Thoracic aorta (tissue), 2 donors: ENCODE data around the gene SLC22A23. TPM values are rescaled to one million over a fixed set of nuclear protein-coding genes. Genes with fewer than 3 reads are reported as not detected.
A peak's percentile ranks its signal among the peaks of the same experiment; 100 is the strongest.

Source experiments
- ATAC-seq: fragments of 150-250 bp; one replicate; pipeline ENCODE4 v1.8.0; 2017; ENCODE audit warnings: low read depth; ENCODE audit not compliant: insufficient number of reproducible peaks, low FRiP score
- DNase-seq: peaks from one replicate; pipeline ENCODE4 v3.0.0-alpha.2; 2020; ENCODE audit warnings: low spot score
- H3K27ac ChIP-seq, 2 donors: fragments of 200-600 bp; sonication (generic); 1 replicate in 1 of 2; 2 replicates in 1 of 2; pipeline ENCODE4 v1.5.1; 2016; ENCODE audit warnings: mild to moderate bottlenecking in 2 of 2, moderate library complexity in 2 of 2
- H3K27me3 ChIP-seq: fragments of 200-600 bp; sonication (generic); replicated peaks from 2 replicates; pipeline ENCODE4 v1.6.0; 2016; ENCODE audit warnings: mild to moderate bottlenecking; ENCODE audit not compliant: insufficient read depth
- H3K36me3 ChIP-seq: fragments of 200-600 bp; sonication (generic); one replicate; pipeline ENCODE4 v1.5.1; 2016
- H3K4me1 ChIP-seq, 2 donors: fragments of 200-600 bp; sonication (generic); 1 replicate in 1 of 2; 2 replicates in 1 of 2; pipeline versions ENCODE4 v1.5.1 to v1.6.0; 2016; ENCODE audit warnings: low read depth in 2 of 2, mild to moderate bottlenecking in 1 of 2; ENCODE audit not compliant: control insufficient read depth in 1 of 2
- H3K4me3 ChIP-seq: fragments of 200-600 bp; sonication (generic); 2 replicates; pipeline ENCODE4 v1.5.1; 2016; ENCODE audit warnings: mild to moderate bottlenecking
- H3K9me3 ChIP-seq: fragments of 200-600 bp; sonication (generic); 2 replicates; pipeline ENCODE4 v1.5.1; 2016
- total RNA-seq, 2 donors: library from RNA; depleted of rRNA; stranded (reverse); fragments of >200 nt; gene quantifications; one replicate each; pipeline versions ENCODE4 v1.1.0 to v1.2.3, GENCODE V29; 2016
- TF ChIP-seq, protein P1 (sequence below): fragments of 200-600 bp; sonication (generic); IDR thresholded peaks from one replicate; pipeline ENCODE4 v1.5.1; 2019; ENCODE audit warnings: antibody characterized with exemption

SLC22A23 gene
- total RNA-seq, 2 donors from 2014 or later: 5.1 to 9.7 TPM

DNA sequence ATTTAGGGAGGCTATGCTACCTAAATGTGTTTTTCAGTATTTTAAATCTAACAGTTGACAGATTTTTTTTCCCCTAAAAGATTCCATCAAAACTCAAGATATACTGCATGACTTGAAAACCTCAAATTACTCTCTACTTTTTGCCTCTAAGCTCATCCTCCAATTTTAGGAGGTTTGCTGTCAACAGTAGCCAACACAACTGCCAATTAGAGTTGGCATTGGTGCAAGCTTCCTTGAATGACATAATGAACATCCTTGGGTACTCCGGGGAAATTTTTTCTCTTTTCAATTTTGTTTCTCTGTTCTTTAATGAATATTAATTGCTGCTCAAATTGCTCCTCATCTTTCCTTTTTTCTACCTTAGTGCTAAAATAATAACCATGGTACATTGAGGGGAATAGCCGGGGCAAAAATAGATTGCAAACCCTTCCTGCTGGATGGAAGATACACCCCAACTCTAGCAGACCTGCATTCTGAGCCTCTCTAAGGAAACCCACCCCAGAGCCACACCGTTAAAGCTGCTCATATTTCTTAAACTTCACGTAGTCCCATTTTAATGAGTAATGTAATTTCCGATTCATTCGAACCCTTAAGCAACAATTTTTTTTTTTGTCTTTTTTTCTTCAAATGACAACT lies 34.3 kb downstream of the SLC22A23 start:
- no peak for ATAC-seq
- no peaks in the 10 kb centered on the region for H3K36me3 ChIP-seq
- H3K4me1 ChIP-seq: no peaks in the 10 kb centered on the region
- no peak overlapping the region for H3K27ac ChIP-seq
- DNase-seq: no peak
- H3K27me3 ChIP-seq: no peaks in the 10 kb centered on the region
- TF ChIP-seq, protein P1, sequence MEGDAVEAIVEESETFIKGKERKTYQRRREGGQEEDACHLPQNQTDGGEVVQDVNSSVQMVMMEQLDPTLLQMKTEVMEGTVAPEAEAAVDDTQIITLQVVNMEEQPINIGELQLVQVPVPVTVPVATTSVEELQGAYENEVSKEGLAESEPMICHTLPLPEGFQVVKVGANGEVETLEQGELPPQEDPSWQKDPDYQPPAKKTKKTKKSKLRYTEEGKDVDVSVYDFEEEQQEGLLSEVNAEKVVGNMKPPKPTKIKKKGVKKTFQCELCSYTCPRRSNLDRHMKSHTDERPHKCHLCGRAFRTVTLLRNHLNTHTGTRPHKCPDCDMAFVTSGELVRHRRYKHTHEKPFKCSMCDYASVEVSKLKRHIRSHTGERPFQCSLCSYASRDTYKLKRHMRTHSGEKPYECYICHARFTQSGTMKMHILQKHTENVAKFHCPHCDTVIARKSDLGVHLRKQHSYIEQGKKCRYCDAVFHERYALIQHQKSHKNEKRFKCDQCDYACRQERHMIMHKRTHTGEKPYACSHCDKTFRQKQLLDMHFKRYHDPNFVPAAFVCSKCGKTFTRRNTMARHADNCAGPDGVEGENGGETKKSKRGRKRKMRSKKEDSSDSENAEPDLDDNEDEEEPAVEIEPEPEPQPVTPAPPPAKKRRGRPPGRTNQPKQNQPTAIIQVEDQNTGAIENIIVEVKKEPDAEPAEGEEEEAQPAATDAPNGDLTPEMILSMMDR: no peak
- H3K9me3 ChIP-seq: no peaks in the 10 kb centered on the region
- H3K4me3 ChIP-seq: no peak overlapping the region

DNA sequence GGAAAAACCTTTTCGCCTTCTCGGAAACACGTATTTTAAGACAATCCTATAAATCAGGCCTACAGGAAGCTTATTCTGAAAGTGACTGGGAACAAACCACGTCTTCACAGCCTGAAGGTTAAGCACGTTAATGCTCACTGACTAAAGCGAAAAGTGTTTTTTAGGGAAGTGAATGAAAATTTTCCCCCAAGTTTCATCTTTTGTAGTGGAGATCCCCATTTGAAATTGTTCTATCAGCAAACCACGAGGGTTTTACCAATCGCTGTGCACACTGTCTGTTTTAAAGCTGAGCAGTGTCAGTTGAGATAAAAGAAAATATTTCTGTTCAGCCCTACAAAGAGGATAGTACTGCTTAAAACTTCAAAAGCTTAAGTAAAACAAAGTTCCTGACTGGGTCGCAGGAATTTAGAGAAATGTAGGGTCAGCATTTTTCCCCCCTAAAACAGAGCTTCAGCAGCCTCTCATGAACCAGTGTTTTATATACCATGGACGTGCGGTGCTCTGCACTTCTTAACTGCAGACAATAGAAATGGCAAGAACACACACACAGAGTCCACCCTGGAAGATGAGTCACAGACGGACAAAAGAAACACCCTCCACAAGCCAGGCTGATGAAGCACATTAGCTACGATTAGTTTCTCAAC lies 34.9 kb downstream of the SLC22A23 start:
- DNase-seq (no peak), ATAC-seq (no peak)
- Histone ChIP-seq H3K9me3 (no peaks in the 10 kb centered on the region), H3K36me3 (no peaks in the 10 kb centered on the region), H3K27me3 (no peaks in the 10 kb centered on the region), H3K4me1 (no peaks in the 10 kb centered on the region), H3K4me3 (no peak overlapping the region), H3K27ac (no peak overlapping the region)
- TF ChIP-seq, protein P1: no peak

DNA sequence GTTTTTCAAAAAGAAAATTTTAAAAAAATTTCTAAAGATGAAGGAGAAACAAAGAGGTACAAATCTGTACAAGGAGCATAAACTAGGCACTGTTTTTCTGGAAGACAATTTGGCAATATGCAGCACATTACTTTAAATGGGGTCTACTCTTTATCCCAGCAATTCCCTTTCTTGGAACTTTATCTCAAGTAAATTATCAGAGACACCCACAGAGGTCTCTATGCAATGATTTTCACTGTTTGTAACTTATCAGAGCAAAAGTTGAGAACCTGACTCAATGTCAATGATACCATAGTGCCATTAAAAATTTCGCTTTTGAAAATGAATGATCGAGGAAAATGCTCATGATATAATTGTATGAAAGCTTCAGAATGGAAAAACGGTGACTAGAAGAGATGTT lies 35.7 kb downstream of the SLC22A23 start:
- no peaks in the 10 kb centered on the region for H3K9me3 ChIP-seq
- H3K4me1 ChIP-seq: no peaks in the 10 kb centered on the region
- no peak overlapping the region for H3K27ac ChIP-seq
- TF ChIP-seq, protein P1: no peak
- no peak for ATAC-seq
- H3K36me3 ChIP-seq: no peaks in the 10 kb centered on the region
- H3K4me3 ChIP-seq: no peak overlapping the region
- DNase-seq: no peak
- no peaks in the 10 kb centered on the region for H3K27me3 ChIP-seq

DNA sequence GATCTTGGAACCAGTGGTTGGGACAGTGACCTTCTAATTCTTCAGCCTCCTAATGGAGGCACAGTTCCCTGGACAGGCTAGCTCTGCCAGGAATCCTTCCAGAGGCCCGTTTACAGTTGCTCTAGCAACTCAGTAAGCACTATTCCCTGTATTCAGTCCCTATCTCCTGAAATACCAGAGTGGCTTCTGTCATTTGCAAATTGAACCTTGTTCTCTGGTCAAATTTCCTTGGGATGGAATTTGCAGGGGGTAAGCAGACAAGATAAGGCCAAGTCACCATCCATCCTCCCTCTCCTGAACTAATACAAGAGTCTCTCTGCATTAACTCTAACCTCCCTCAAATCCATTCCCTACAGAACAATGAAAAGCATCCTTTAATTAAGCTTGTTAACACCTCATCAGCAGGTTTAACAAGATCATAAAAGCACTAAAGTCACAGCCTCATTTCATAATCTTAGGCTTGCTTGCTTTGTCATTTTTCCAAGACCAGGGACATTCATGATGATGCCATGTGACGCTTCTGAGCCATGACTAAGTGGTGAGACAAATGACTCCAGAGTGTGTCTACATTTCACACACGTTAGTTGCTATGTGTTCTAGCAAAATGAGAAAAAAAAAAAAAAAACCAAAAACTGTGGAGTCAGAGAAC lies 37.1 kb downstream of the SLC22A23 start:
- Histone ChIP-seq H3K27me3 (no peaks in the 10 kb centered on the region), H3K4me1 (no peaks in the 10 kb centered on the region), H3K4me3 (no peak overlapping the region), H3K9me3 (no peaks in the 10 kb centered on the region), H3K36me3 (no peaks in the 10 kb centered on the region), H3K27ac (no peak overlapping the region)
- TF ChIP-seq, protein P1: no peak
- ATAC-seq (peak; percentile 81), DNase-seq (no peak)

DNA sequence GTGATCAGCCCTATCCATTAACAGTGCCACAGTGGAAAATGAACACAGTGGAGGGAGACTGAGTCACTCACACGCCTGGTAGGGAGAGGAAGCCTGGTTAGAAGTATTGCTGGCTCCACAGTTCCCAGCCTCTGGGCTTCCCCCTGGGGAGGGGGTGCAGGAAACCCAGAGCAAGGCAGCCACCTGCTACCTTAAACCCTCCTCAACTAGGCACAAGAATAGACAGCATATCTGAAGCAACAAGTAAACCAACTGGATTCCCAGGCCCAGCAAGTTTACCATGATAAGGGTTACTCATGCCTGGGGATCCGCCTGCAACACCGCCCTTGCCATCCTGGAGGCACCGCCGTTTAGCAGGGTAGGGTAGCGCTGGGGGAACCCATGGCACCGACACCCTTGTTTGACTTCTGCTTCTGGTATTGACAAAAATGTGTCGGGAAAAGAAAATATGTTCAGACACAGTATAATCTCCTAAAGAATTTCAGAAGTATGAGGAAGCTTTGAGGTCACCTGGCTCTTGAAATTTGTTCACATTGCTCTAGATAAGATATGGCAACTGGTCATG lies 38.3 kb downstream of the SLC22A23 start:
- Histone ChIP-seq H3K4me1 (no peaks in the 10 kb centered on the region), H3K4me3 (no peak overlapping the region), H3K27ac (no peak overlapping the region), H3K9me3 (no peaks in the 10 kb centered on the region), H3K27me3 (no peaks in the 10 kb centered on the region), H3K36me3 (no peaks in the 10 kb centered on the region)
- ATAC-seq: no peak
- DNase-seq: no peak
- TF ChIP-seq, protein P1: no peak
